ENCODE data around the gene ELL.

Gene ELL

DNA sequence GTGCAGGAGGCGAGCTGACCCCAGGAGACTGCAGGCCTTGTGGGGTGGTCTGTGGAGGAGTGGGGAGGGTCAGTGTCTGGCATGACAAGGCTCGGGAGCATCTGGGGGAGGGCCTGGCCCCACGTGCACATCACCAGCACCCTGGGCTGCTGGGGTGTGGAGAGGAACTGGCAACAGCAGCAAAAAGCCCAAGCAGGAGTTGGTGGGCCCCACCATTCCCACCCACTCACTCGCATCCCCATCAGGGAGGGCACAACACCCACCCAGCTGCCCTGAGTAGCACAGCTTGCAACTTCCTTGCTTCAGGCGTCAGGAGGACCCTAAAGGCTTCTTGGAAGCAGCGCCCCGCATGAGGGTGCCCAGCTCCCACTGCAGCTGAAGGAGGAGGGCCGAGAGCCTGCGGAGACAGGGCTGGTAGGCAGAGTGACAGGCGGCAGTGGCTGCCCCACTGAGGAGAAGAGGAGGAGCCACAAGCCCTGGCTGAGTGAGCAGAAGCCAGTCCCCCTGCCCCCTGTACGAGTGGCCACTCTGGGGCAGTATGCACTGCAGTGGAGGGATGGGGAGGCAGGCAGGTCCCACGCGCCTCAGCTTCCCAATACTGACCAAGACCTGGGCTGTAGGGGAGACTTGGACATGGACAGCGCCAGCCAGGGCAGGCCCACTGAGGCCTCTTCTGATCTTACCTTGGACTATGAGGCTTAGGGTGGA is 26.5 kb downstream of the ELL start:
- no peak for DNase-seq (ENCODE audit: extremely low read depth, low read depth)
- no peak overlapping the region for H3K4me3 ChIP-seq (replicated peaks; ENCODE audit: low read depth, low read length)
- TF ChIP-seq, protein P1, sequence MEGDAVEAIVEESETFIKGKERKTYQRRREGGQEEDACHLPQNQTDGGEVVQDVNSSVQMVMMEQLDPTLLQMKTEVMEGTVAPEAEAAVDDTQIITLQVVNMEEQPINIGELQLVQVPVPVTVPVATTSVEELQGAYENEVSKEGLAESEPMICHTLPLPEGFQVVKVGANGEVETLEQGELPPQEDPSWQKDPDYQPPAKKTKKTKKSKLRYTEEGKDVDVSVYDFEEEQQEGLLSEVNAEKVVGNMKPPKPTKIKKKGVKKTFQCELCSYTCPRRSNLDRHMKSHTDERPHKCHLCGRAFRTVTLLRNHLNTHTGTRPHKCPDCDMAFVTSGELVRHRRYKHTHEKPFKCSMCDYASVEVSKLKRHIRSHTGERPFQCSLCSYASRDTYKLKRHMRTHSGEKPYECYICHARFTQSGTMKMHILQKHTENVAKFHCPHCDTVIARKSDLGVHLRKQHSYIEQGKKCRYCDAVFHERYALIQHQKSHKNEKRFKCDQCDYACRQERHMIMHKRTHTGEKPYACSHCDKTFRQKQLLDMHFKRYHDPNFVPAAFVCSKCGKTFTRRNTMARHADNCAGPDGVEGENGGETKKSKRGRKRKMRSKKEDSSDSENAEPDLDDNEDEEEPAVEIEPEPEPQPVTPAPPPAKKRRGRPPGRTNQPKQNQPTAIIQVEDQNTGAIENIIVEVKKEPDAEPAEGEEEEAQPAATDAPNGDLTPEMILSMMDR (IDR thresholded peaks at IDR 0.05; ENCODE audit: low read depth, low read length, missing control alignments), result no peak

DNA sequence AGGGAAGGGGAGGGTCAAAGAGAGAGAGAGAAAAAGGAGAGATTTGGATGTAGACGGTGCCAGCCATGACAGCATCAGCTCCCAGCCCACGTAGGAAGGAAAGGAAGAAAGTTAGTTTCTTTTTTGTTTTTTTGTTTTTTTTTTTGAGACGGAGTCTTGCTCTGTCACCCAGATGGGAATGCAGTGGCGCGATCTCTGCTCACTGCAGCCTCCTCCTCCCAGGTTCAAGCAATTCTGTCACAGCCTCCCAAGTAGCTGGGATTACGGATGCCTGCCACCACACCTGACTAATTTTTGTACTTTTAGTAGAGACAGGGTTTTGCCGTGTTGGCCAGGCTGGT is 27.6 kb downstream of the ELL start:
- TF ChIP-seq, protein P1 (IDR thresholded peaks at IDR 0.05; ENCODE audit: low read depth, low read length, missing control alignments), result no peak
- H3K4me3 ChIP-seq (replicated peaks; ENCODE audit: low read depth, low read length), result no peak overlapping the region
- no peak for DNase-seq (ENCODE audit: extremely low read depth, low read depth)

DNA sequence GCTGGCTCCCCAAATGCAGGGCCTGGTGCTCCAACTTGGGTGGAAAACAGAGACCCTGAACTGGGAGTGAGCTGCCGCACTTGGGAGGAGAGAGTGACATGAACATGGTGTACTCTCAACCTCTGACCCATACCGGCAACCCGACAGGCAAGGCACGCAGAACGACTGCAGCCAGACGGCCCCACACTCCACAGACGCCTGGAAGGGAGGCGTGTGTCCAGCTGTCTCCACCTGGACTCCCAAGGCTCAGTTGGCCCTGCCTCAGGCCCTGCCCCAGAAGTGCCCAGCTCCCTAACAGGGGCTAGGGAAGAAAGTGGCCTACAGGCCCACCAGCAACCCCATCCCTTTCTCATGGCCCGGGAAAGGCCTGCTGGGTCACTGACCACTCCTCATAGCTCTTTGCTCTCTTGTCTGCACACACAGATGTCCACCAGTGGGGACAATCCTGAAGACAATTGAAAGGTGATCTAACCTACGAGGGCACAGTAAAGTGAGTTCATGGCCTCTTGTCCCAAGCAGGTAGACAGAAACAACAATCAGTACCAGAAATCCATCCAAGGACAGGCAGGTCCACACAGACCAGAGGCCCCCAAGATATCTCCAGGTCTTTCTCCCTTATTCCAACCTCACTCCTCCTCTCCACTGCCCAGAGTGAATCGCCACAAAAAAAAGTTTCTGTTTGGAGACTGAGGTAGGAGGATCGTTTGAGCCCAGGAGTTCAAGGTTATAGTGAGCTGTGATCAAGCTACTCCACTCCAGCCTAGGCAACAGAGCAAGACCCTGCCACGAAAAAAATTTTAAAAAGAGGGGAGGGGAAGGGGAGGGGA is 28.2 kb downstream of the ELL start:
- DNase-seq (ENCODE audit: extremely low read depth, low read depth), result no peak
- H3K4me3 ChIP-seq (replicated peaks; ENCODE audit: low read depth, low read length), result no peak overlapping the region
- TF ChIP-seq, protein P1 (IDR thresholded peaks at IDR 0.05; ENCODE audit: low read depth, low read length, missing control alignments), result no peak

DNA sequence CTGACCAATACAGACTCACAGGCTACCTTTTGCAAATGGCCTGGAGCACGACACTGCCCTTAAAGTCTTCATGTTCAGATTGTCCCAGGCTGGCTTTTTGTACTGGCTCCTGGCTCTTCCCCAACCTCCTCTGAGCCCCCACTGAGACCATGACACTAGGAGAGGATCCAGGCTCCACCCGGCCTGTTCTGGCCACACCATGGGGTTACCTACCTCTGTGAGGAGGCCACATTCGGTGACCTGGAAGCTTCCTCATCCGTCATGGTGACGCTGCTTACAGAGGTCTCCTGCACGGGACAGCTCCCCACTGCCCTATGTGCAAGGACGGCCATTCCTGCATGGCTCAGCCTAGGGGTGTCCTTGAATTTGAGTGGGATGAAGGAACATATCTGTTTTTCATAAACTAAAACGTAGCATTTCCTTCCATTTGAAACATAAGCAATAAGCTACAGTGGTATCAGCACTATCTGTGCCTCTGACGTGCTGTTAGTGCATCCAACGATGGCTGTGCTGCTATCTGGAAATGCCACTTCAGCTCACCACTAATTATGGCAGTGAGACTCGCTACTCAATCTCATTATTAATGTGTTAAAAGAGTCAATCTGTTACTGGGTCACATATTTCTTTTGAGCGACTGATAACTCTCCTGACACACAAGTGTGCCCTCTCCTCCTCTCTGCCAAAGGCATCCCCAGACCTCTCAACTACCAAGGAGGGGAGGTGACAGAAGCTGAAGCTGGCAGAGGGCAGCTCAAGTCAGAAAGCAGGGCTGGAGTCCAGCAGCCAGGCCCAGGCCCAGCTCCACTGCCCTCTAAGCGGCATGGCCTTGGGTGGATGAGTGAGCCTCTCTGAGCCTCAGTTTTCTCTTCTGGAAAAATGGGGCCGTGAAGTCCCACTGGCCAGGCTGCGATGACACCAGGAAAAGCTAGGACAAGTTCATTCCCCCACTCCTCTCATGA is 29.6 kb downstream of the ELL start:
- TF ChIP-seq, protein P1 (IDR thresholded peaks at IDR 0.05; ENCODE audit: low read depth, low read length, missing control alignments), result no peak
- H3K4me3 ChIP-seq (replicated peaks; ENCODE audit: low read depth, low read length), result no peak overlapping the region
- DNase-seq (ENCODE audit: extremely low read depth, low read depth), result no peak

DNA sequence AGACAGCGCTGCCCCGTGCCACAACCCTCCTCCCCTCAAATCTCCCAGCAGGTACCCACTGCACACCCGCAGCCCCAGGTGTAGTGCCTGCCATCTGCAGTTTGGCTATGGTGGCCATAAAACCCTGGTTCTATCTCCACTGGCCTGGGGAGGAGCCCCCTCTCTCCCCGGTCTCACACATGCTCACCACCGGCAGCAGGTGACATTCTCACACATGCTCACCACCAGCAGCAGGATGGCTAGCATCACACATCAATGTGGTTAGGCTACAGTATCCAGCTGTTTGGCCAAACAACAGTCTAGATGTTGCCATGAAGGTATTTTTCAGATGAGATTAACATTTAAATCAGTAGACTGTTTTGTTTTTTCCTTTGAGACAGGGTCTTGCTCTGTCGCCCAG is 31.1 kb downstream of the ELL start:
- no peak overlapping the region for H3K4me3 ChIP-seq (replicated peaks; ENCODE audit: low read depth, low read length)
- no peak for DNase-seq (ENCODE audit: extremely low read depth, low read depth)
- TF ChIP-seq, protein P1 (IDR thresholded peaks at IDR 0.05; ENCODE audit: low read depth, low read length, missing control alignments), result no peak

DNA sequence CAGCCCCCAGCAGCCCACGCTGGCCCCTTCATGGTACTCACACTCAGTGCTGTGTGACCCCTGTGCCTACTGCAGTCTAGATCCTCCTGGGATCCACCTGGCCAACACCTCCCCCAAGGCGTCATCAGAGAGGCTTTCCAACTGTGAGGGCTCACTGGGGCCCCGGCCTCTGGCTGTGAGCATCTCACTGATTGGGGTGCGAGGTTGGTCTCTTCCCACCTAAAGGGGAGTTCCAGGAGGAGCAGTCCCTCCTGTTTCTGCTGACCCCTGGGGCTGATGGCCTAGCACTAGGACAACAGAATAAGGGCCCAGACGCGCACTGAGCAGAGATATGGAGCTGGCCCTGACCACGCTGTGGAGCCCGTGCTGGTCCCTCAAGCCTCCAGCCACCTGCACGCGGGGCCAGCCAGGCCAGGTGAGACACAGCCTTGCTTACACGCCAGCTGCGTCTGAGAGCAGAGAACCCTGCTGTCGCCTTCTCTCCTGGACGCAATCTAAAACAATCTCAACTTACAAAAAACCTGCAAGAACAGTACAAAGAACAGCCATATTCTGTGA is 32.2 kb downstream of the ELL start:
- TF ChIP-seq, protein P1 (IDR thresholded peaks at IDR 0.05; ENCODE audit: low read depth, low read length, missing control alignments), result no peak
- no peak overlapping the region for H3K4me3 ChIP-seq (replicated peaks; ENCODE audit: low read depth, low read length)
- DNase-seq (ENCODE audit: extremely low read depth, low read depth), result no peak
